ENCODE data around the gene CTIF. TPM values are rescaled to one million over a fixed set of nuclear protein-coding genes. Genes with fewer than 3 reads are reported as not detected.
A peak's percentile ranks its signal among the peaks of the same experiment; 100 is the strongest.

The CTIF gene
- total RNA-seq, 6 experiments from 2014 or later = 77.6 to 100 (median 79.2) TPM

DNA sequence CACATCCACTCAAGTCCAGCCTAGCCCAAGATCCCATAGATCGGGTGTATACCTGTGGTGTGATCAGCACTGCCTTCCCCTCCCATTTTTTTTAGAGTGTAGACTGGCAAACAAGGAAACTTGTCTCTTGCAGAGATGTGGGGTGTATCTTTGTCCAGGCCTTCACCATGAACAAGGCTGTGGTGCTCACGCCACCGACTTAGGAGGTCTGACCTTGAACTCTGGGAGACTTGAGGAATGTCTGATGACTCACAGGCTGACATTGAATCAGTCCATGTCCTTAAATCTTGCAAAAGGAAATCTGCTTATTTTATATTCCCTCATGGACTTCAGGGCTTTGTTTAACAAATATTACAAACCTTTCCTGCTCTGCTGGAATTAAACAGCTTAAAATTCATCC lies 4.5 kb upstream of the CTIF start:
- TF ChIP-seq, protein P1, sequence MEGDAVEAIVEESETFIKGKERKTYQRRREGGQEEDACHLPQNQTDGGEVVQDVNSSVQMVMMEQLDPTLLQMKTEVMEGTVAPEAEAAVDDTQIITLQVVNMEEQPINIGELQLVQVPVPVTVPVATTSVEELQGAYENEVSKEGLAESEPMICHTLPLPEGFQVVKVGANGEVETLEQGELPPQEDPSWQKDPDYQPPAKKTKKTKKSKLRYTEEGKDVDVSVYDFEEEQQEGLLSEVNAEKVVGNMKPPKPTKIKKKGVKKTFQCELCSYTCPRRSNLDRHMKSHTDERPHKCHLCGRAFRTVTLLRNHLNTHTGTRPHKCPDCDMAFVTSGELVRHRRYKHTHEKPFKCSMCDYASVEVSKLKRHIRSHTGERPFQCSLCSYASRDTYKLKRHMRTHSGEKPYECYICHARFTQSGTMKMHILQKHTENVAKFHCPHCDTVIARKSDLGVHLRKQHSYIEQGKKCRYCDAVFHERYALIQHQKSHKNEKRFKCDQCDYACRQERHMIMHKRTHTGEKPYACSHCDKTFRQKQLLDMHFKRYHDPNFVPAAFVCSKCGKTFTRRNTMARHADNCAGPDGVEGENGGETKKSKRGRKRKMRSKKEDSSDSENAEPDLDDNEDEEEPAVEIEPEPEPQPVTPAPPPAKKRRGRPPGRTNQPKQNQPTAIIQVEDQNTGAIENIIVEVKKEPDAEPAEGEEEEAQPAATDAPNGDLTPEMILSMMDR (IDR thresholded peaks at IDR 0.05) = no peak
- H3K27ac Mint-ChIP-seq = peak overlapping the region; percentile 42
- no peak overlapping the region for H3K4me3 Mint-ChIP-seq
- peak; percentile 47 for DNase-seq
- H3K27me3 Mint-ChIP-seq (ENCODE audit: insufficient read depth) = no peaks in the 10 kb centered on the region
- H3K9me3 Mint-ChIP-seq = no peaks in the 10 kb centered on the region
- H3K36me3 Mint-ChIP-seq (ENCODE audit: low read depth) = no peaks in the 10 kb centered on the region
- peaks cover 61% of the 10 kb centered on the region for H3K4me1 Mint-ChIP-seq (ENCODE audit: low read depth)

DNA sequence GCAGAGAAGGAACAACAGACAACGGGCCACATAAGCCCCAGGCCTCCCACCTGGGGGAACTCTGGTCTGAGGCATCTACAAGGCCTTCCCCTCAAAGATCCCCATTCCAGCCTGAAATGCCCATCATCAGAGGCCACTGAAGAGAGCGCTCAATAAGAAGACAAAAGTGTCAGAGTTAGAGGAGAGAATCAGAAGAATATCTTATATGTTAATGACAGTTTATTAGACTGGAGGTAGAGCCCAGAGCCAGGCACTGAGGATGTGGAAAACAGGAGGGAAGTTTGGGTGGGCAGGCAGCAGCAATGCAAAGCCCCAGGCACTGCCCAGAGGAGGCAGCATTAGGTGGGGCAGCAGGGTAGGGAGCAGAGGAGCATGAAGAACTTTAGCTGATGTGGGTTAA lies 2.9 kb upstream of the CTIF start:
- TF ChIP-seq, protein P1 (IDR thresholded peaks at IDR 0.05) = no peak
- H3K4me3 Mint-ChIP-seq = no peak overlapping the region
- H3K9me3 Mint-ChIP-seq = no peaks in the 10 kb centered on the region
- peaks cover 45% of the 10 kb centered on the region for H3K4me1 Mint-ChIP-seq (ENCODE audit: low read depth)
- H3K27me3 Mint-ChIP-seq (ENCODE audit: insufficient read depth) = peaks cover 3% of the 10 kb centered on the region; the same call in 1 of the 2 replicates
- no peak for DNase-seq
- H3K36me3 Mint-ChIP-seq (ENCODE audit: low read depth) = no peaks in the 10 kb centered on the region
- H3K27ac Mint-ChIP-seq = no peak overlapping the region

DNA sequence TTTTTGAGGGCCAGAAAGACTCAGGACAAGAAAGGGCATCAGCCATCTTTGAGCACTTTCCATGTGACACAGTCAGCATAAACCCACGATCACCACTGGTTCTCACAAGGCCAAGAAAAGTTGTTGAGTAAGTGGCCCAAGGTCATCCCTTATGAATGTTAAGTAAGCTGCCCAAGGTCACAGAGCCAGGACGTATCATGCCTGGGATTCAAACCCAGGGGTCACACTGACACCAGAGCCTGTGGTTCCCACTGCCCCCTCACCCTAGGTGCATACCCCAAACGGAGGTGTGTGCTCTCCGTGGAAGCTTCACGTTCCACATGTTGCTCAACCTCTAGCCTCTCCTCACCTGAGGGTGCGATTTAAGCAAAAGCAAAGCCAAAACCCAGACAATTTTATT lies 2.3 kb upstream of the CTIF start:
- Mint-ChIP-seq H3K27me3 (ENCODE audit: insufficient read depth) (peaks cover 3% of the 10 kb centered on the region; the same call in 1 of the 2 replicates), H3K27ac (no peak overlapping the region), H3K4me1 (ENCODE audit: low read depth) (peaks cover 47% of the 10 kb centered on the region), H3K9me3 (no peaks in the 10 kb centered on the region), H3K36me3 (ENCODE audit: low read depth) (no peaks in the 10 kb centered on the region), H3K4me3 (no peak overlapping the region)
- TF ChIP-seq, protein P1 (IDR thresholded peaks at IDR 0.05) = no peak
- DNase-seq = no peak

DNA sequence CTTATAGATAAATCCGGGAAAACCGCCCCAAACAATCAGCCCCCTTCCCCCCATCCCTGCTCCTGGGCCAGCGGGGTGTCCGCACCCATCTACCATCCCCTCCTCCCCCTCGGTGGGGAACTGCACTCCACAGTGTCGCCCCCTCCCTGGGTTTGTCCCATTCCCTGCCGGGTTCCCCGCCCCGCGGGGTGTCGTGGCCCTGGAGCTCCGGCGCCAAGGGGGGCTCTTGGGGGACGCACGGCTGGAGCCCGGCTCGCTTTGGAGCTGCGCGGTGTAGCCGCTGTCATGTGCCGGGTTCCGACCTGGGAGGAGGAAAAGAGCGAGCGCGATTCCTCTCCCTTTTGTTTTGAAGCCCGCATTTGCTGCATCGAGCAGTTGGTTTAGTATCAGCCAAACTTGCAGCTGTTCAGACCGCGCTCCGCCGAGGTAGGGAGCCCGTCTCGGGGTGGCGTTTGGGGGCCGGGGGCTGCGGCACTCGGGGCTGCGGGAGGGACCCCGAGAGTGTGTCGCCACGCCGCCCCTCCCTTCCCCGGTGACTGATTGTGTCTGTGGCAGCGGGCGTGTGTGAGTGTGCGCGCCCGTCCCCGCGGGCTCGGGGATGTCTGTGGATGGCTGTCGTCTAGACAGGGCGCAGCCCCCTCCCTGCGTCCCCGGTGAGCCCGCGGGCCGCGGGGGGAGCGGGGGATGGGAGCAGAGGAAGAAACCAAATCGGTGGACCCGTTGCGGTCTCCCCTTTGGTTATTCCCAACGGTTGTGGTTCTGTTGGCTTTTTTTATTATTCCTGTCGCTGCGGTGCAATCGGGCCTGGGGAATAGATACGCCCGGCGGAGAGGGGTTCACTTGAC lies 797 bp downstream of the CTIF start:
- TF ChIP-seq, protein P1 (IDR thresholded peaks at IDR 0.05) = no peak

DNA sequence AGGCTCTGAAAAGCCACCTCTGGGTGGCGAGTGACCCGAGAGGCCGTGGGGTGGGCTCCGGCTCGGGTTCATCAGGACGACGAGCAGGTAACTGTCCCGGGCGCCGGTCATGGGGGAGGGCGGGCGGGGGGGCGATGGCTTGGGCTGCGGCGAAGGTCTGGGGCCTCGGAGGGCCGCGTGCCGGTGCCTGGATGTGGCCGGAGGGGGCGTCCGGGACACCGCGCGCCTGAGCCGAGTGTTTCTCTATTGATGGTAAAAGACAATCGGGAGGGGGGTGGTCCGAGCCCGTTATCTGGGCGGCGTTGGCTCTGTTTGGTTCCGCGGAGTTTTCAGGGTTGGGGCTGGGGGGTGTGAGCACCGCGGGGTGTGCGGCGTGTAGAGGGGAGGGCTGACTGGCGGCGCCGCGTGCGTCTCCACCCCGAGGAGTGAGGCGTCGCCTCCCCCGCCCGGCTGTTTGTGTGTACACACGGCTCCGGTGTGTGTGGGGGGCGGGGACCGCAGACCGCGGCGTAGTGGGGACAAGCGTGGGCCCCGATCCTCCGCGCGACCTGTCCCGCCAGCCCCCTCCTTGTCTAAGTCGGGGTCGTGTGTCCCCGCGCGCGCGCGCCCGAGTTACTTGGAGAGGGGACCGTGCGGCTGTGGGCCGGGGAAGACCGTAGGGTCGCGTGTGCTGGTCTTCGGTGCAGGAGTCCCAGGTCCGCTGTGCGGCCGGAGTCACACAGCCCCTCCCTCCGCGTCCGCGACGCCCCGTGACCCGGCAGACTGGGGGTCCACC lies 1.6 kb downstream of the CTIF start:
- peak; percentile 53 for DNase-seq
- peak overlapping the region; percentile 90 for H3K27ac Mint-ChIP-seq
- H3K9me3 Mint-ChIP-seq = no peaks in the 10 kb centered on the region
- H3K4me1 Mint-ChIP-seq (ENCODE audit: low read depth) = peaks cover 62% of the 10 kb centered on the region
- H3K36me3 Mint-ChIP-seq (ENCODE audit: low read depth) = peaks cover 10% of the 10 kb centered on the region
- peak overlapping the region; percentile 95 for H3K4me3 Mint-ChIP-seq
- H3K27me3 Mint-ChIP-seq (ENCODE audit: insufficient read depth) = peaks cover 8% of the 10 kb centered on the region
- TF ChIP-seq, protein P1 (IDR thresholded peaks at IDR 0.05) = peak; percentile 54

More for the DNA sequence above, 797 bp downstream of the CTIF start:
- peaks cover 3% of the 10 kb centered on the region; the same call in 1 of the 2 replicates for H3K27me3 Mint-ChIP-seq (ENCODE audit: insufficient read depth)
- peak; percentile 43 for DNase-seq
- H3K36me3 Mint-ChIP-seq (ENCODE audit: low read depth) = peaks cover 10% of the 10 kb centered on the region
- H3K9me3 Mint-ChIP-seq = no peaks in the 10 kb centered on the region
- H3K27ac Mint-ChIP-seq = peak overlapping the region; percentile 90
- peaks cover 62% of the 10 kb centered on the region for H3K4me1 Mint-ChIP-seq (ENCODE audit: low read depth)
- peak overlapping the region; percentile 95 for H3K4me3 Mint-ChIP-seq
